ENCODE results near the gene TMEM184A.

GRCh38 chr7:1536455-1536742, 19.6 kb downstream of the TMEM184A start:
- TF ChIP-seq CTCF (IDR thresholded peaks at IDR 0.05) (no peak), POLR2A (IDR thresholded peaks at IDR 0.05) (no peak)

Measured in uterus (tissue), 2 donors.